ENCODE data around the gene NEDD9.

NEDD9 gene

DNA sequence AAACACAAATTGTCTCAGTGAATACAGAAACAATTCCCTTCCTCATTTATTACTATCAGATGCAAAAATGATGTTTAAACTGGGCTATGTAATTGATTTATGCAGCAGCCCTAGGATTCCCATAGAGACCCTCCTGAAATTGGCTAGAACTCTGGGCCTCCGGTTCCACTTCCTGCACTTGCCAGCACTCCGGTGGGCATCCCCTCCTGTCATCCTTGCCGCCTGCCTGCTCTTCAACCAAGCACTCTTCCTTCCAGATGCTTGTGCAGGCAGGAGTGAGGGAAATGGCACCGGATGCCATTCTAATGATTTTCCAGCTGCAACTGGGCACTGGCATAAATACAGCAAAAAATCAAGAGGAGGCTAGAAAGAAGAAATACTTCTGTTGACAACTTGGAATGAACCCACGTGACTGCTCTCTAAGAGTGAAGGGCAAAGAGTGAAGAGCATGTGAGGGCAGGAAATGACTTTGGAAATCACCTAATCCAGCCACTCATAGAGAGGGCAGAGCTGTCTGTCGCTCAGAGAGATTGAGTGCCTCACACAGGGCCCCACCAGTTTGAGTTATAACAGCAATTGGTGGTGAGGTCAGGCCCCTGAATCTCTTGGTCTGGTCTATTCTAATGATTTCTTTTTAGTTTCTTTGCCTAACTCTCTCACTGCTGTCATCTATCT lies 3.7 kb upstream of the NEDD9 start:
- DNase-seq (ENCODE audit: low read depth, low spot score): peak; percentile 24

DNA sequence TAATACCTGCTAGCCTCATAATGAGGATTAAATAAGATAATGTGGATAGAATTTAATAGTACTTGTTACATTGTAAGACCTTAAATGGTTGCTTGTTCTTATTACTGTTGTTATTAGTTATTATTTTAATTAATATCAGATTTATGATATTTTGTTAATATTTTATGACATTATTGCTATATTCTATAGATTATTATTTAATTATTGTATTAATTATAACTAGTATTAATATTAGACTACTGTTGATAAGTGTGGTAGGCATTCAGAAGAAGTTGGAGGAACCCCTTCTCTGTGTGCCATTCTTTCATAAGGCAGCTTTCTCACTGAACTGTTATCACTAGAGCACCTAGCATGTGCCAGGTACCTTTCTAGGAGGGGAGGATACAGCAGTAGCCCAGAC lies 2.6 kb upstream of the NEDD9 start:
- no peak for DNase-seq (ENCODE audit: low read depth, low spot score)

DNA sequence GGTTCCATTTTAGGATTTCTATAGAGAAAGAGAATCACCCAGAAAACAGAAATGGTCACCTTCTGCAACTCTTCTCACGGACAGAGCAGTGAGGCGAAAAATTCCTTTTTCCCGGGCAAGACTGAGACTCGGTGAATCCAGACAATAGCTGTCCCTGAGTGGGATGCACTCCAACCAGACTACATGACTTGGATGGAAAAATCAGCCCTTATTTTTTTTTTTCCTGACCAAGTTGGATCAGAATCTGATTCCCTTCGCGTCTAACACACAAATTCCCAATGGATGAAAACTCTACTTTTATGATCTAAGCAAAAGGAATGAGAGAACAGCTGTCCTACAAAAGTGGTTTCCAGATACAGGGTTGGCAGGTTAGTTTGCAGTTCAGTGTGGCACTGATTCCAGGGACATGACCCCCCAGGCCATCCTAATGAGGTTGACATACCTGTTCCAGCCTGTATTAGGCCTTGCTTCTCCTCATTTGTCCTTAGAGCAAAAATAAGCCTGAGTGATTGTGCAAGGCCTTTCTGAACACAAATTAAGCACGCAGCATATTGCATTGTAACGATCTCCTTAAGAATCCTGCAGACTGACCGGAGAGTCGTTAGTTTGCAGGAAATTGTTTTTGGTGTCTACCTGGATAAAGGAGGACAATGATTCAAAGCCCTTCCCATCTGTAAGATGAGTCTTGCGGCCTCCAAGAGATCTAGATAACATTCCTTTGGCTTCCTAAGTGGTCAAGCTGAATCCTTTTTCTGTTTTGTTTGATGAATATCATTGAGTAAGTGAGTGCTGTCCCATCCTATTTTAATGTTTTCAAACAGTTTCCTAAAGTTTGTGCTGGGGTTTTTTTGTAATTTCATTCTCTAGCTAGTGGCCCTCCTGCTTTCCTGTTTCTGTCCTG lies 1.5 kb upstream of the NEDD9 start:
- DNase-seq (ENCODE audit: low read depth, low spot score): no peak

DNA sequence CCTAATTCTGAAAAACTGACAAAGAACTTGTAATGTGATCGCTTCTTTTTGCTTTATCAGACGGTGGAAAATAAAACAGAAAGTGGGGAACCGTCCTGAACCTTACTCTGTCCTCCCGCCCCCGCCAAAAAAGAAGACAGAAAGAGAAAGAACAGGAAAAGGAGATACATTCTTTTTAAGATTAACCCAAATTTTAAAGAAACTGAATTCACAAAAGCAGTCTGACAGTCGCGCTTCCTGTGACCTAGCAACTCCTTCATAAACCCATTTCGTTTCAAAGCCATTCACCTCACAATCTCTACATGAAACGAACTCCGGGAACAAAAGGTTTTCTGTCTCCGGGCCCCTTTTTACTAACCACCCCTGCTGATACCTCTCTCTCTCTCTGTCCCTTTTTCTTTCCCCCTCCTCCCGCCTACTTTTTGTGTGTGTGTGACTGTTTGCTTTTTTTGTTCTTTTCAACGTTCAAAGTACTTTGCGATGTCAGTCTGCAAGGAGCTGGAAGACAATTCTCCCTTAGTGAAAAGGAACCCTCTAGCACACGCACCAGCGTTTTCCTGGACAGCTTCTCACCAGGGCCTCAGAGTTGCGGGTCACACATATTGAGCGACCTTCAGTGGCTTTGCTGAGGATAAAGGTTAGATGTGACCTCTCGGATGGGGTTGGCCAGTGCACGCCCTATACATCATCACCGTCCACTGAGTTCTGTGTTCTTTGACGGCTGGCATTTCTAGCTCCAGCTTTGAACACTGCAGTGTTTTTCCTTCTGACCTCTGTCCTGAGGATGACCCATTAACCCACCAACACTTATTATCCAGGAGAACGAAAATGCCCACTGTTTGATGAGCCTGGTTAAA lies 530 bp upstream of the NEDD9 start:
- no peak for DNase-seq (ENCODE audit: low read depth, low spot score)

DNA sequence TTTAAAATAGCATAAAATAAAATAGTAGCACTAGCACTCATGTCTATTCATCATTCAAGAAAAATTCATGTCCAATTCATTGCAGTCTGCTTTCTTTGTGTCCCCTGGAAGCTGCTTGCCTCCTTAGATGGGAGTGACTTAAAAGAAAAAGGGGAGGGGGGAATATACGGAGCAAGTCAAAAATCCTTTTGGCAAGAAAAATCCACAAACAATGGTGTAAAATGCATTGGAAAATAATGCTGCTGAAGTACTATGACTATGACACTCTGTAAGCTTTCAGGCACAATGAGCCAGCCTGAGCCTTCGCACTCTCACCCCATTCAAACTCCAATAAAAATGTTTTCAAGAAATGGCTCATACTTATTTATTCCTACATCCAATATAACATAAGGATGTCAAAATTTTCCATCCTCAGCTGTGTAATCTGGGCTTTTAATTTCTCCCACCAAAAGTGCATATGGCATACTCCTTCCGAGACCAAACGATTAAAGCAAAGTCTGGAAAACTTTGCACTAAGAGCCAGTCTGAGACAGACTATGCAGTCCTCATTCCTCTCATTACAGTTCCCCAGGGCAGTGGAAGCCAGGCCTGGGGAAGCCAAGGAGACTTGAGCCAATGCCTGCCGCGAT lies 790 bp downstream of the NEDD9 start:
- peak; percentile 65 for DNase-seq (ENCODE audit: low read depth, low spot score)

DNA sequence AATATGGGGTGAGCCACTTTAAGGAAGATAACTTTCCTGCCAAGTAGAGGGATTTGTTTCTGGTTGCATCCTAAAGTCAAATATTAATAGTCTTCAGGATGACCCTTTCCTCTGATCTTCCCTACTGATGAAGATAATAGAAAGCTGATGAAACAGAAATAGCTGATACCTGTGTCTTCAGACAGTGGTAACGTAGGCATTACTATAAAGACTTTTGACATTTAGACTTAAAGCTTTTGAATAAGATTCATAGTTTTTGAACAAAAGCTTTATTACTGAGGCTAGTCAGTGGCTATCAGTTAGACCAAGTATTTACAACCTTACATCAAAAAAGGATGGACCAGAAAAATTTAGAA lies 1.4 kb downstream of the NEDD9 start:
- DNase-seq (ENCODE audit: low read depth, low spot score): no peak

DNA sequence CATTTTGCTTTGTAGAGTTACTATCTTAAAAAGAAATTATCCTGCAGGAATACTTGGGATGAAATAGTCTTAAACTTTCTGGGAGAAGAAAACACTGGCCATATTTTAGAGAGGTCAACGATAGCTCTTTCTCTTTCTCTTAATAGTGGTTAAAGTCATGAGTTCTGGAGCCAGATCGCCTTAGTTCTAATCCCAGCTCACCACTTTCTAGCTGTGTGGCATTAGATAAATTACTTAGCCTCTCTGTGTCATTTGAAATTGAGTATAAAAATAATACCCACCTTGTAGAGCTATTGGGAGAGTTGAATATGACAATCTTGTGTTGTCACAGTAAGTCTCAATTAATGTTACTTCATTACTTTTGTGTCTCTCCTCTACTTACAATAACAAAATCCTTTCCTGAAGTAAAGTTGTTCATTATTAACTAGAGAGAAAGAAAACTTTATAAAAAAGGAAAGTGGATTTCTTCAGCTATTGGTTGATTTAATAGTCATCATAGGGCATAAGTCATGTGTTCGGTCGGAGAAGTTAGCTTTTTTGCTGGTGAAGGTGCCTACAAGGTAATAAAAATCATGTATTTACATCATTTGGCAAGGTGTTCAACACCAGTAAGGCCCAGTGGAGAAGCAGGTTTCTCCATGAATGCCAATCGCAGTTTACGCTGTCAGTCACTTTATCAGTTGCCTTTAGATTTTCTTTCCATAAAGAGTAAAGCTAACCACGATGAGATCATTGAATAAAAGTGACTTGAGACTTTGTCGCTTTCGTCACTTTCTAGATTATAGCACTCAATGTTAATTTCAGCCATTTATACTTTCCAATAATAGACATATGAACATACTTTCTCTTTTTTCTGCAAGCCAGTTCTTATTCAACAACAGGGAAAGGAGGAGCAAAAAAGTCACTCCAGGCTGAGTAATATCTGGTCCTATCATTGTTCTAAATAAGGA lies 2.0 kb downstream of the NEDD9 start:
- peak; percentile 43 for DNase-seq (ENCODE audit: low read depth, low spot score)

DNA sequence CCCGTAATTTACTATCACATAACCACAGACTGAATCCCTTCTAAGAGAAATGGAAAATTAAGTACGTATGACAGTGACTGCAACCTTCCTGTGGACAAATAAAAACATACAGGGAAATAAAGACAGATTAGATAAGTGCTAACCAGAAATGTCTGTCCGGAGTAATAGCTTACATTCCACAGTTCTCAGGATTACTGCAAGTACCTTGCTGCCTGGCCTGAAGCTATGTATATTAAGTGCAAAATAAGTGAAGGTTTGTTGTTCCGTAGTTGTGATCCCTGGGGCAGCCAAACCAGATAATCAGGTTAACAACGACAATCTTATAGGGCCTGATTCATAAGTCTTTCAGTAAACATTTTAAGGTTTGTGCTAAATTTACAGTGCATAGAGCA lies 2.8 kb downstream of the NEDD9 start:
- peak; percentile 51 for DNase-seq (ENCODE audit: low read depth, low spot score)

DNA sequence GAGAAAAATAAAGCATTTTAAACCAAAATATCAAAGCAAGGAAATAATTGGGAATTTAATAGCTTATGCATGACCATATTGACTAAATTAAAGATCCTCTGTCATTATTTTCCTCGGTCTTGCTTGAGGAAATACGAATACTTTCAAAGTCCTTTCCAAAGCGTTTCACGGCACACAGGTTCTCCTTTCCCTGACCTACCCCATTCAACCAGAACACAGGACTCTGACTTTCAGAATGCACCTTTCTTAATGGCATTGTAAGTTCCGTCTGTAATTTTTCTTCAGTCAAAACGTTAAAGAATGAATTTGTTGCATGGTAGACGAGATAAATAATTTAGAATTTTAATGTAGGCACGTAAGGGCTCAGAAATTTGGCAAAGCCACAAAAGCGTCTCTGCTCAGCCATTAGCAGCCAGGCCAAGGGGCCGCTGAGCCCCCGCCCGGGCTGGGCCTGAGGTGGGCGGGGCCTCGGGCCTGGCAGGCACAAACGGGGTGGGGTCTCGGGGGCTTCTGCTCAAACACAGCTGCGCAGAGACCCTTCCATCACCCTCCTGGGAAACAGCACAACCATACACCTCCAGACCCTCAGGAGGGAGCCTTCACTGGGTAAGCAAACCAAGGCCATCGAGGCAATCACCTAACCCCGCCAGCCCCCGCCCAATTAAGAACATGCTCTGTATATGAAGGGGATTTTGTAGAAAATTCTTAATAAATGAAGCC lies 3.4 kb downstream of the NEDD9 start:
- peak; percentile 80 for DNase-seq (ENCODE audit: low read depth, low spot score)

DNA sequence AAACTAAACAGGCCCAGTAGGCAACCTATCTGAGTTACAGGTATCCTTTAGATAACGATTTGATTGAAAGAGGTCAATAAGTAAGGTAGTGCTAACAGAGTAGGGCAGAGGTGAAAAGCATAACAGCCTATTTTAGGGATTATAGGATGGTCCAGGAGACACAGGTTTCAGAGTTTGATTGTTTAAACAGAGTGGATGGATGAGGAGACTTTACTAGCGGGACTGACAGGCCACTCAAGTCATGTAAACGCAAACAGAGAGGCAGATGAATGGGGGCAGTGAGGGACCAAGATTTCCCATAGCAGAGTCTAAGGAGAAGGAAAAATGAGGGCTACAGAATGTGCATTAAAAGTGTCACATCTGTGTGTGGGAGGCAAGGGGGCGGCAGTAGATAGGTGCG lies 4.8 kb downstream of the NEDD9 start:
- no peak for DNase-seq (ENCODE audit: low read depth, low spot score)

DNA sequence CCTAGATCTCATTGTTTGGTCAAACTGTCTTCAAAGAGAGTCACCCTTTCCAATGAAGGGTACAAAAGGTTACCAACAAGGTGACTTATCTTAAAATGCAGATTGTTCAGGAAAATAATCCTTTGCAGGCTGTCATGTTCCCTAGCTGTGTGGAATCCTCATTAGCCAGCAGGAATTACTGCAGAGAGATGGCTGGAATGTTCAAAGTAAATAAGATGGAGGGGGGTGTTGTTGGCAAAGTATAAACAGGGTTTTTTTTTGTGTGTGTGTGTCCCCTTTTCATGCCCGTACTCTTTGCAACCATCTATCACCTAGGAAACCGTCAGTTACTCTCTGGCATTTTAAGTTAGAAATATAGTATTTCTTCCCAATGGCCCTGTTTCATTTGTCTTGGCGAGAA lies 6.5 kb downstream of the NEDD9 start:
- DNase-seq (ENCODE audit: low read depth, low spot score): peak; percentile 68

DNA sequence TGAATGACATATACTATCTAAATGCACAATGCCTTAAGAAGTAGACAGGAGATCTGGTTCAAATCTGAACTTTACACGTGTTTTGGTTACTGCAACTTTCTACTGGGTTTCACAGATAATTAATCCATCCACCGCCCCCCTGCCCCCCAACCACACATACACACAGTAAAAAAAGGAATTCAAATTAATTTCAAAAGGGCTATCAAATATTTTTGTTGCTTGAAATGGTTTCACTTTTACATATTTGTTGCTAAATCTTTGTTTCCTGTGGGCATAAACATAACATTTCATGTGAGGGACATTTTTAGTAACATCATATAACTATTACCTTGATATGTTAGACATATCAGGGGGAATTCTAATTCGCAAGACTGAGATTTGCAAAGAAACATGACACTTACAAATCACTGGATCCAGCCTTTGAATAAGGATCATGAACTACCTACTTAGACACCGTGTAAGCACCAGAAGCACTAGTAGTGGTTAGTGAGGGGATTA lies 7.5 kb downstream of the NEDD9 start:
- DNase-seq (ENCODE audit: low read depth, low spot score): peak; percentile 11

DNA sequence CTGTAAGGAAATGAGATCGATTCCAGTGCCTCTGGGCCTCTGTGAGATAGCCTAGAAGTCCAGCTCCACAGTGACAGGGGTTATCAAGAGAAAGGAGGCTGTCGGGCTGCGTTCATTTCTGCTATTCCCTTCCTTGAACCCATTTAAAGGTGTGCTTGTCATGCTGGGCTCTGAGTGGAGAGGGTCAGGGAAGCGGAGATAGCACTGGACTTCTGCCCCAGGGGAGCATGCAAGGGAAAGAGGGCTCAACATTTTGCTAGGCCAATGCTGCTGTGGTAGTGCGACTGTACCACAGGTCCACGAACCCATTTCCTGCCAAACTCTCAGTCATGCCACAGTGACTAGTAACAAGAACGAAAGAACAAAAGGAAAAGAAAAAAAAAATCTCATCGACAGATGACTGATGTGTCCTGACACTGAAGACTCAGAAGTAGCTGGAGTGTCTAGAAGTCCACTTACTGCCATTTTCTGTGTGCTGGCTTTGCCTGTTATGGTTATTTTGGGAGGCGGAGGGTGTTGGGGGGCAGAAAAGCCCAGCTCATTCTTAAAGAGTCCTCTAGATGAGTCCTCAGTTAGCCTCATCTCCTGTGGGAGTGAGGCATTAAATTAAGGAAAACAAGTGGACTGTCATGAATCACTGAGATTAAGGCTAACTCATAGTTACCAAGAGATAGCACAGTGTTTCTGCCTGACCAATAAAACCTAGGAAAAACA lies 8.1 kb downstream of the NEDD9 start:
- peak; percentile 35 for DNase-seq (ENCODE audit: low read depth, low spot score)

DNA sequence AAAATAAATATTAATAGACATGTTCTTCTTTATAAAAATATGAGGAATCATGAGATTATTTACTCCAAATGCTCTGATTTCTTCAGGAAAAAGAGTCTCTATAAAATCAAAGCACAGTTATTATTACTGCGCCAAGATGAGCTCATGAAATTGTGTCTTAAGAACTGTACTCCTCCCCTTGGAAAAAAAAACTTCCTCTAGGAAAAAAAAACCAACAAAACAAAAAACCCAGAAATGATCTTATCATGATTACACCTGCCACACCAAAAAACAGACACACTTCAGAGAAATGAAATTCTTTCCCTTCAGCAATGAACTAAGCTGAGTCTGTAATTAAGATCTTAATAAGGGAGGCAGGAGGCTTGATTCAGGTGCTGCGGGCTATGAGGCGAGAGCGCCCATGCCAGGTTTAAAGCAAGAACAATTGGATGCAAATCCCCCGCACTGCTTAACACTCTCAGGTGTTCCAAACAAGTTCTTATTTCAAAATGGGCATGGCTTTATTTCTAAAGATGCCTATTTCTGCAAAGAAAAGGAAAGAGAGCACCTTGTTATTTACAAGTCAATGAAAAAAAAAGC lies 9.1 kb downstream of the NEDD9 start:
- DNase-seq (ENCODE audit: low read depth, low spot score): peak; percentile 14

DNA sequence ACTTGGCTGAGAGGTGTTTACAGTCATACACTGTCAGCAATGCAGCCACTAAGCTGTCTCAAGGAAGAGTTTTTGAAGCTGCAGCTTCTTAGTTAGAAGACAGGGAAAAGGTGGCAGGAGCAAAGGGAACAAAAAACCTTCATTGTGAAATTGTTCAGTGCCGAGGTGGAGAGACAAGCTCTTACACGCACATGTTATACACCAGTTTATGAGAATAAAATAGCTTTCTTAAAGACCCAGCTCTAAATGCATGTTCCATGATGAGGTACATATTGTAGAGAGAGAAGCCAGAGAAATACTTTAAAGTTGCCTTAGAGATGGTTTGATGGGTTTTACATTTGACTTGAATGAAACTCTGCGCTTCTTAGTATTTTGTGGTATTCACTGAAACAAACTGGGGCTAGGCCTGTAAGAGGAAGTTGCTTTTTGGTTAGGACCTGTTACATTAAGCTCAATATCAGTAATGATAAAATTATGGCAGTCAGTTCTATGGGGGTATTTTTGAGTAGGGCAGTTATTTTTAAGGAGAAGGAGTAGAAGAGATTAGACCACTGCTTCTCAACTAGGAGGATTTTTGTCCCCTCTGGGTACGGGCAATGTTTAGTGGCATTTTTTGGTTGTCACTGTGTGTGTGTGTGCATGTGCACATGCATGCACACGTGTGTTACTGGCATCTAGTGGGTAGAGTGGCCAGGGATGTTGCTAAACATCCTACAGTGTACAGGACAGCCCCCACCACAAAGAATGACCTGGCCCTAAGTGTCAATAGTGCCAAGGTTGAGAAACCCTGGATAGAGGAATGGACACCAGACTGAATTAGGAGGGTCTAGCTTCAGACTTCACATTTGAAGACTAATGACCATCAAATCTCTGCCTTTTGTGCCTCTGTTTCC lies 9.8 kb downstream of the NEDD9 start:
- peak; percentile 7 for DNase-seq (ENCODE audit: low read depth, low spot score)

DNA sequence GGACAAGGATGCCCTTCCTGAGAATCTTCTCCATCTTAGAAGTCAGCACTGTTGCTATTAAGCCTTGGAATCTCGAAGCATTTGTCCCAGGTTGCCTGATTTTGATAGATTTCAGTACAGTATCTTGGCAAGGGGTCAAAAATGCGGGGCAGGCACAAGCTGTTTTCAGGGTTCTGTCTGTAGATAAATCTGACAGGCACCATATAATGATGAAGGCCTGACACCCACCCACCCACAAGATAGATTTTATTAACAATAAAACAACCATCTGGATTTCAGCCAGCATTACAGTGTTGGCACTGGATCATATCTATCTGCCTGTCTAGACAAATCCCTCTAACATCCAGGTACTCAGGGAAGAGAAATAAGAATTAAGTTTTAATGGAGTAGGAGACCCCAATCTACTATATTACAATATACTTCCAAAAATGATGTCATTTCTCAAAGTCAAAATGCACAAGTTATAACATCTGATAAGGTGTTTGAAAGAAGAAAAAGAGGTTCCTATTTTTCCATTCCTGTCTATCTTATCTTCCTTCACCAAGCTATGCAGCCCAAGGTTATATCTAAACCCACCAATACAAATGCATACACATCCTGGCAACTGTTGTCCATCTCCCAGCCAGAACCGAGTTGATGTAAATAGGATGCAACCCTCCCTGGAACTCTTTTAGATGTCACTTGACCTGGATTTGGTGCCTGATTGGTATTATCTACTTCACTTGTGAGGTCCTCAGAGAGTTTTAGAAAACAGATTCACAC lies 10.7 kb downstream of the NEDD9 start:
- DNase-seq (ENCODE audit: low read depth, low spot score): peak; percentile 55

DNA sequence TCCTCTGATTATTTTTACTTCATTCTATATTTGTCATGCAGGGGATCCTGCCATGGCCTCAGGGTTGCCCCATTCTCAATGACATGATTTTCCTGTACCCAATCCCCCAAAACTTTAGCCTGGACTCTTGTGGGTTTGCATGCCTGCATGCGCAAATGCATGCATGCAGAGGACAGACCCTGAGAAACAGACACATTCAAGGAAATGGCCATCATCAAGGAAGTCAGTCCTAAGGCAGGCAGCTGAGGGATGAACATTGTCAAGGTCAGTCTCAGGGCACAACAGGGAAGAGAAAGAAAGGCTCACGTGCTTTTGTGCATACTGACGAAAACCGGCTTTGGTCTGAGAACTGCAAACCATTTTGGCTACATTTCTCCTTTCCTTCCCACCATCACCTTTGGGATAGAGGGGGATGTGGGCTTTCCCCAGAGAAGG lies 13.1 kb downstream of the NEDD9 start:
- DNase-seq (ENCODE audit: low read depth, low spot score): peak; percentile 4
